GM21825 (cell line): Measurements from ENCODE around the gene INPP4B.

ENCODE experiments used
- ATAC-seq: cut with Tn5 transposase; IDR thresholded peaks from one replicate; pipeline ENCODE4 v1.9.1; 2021; ENCODE audit warnings: mild to moderate bottlenecking, moderate library complexity; ENCODE audit not compliant: unreplicated experiment

Gene INPP4B

DNA sequence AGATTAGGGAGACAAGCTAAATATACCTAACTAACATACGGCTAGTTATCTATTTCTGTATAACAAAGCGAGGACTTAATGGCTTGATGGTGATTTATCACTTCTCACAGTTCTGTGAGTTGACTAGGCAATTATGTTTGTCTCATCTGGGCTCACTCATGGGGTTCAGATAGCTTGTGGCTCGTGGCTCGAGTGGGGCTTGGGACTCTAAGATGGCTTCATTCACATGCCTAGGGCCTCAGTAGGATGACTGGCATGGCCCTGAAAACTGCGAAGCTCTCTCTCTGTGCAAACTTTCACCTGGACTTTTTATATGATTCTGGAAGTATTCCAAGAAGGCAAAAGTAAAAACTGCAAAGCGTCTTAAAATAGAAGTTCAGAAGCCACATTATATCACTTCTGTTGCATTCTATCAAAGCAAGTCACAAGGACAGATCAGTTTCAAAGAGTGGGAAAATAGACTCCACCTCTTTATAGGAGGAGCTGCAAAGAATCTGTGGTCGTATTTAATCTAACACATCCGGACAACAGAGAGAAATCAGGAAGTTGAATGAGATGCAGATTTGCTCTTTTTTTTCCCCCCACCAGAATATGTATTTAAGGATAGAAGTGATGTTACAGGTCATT lies 491.2 kb downstream of the INPP4B start:
- no peak for ATAC-seq

DNA sequence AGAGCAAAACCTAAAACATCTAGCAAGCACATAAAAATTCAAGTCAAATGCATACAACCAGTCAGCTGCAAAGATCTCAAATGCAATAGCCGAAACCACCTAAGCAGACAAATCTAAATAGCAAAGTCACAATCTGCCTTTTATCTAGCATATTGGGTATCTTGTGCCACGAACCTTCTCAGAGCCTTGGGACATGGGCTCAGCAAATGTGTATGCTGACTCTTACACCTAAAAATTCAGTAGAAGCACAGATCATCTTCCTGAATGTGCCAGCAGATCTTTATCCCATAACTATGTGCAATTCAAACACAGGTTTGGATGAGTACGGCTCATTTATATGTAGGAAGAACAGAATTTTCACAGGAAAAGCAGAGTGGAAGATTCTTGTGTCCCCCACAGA lies 492.1 kb downstream of the INPP4B start:
- no peak for ATAC-seq

DNA sequence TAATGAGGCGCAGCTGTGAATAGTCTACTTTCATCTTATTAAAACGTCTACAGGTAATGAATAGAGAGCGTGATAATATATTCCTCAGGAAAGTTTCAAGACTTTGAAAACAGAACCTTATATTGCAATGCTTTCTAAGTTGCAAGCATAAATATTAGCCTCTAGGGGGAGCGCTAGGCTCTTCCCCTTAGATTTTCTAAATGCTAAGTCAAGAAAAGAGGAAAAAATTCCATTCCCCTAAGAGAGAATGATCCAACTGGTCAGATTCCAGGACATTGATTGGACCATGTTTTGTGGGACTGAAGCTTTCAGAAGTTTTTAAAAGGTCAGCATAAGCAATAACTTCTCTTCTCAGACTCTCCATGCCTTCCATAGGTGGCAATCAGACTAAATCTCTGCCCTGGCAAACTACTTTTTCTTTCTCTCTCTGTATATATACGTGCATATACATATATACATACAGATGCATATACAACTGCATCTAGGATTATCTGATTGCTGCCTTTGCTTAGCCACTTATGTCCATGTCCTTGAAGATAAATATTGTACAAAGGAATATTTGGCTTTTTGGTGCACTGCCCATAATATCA lies 492.9 kb downstream of the INPP4B start:
- no peak for ATAC-seq

DNA sequence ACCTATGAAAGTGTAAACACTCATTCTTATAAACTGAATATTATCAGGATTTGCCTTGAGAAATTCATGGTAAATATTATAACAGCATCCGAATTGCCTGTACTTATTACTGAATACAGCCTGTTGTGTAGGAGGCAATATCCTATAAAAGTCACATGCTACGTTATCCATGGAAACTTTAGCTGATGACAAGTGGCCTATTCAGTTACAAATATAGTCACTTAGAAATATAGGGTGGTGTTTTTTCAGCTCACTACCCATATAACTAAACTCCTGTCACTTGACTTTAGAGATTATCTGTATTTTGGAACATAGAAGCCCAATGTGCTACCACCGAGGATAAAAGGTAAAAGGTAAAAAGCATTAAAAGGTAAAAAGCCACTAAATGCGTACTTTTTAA lies 493.4 kb downstream of the INPP4B start:
- ATAC-seq, result no peak

DNA sequence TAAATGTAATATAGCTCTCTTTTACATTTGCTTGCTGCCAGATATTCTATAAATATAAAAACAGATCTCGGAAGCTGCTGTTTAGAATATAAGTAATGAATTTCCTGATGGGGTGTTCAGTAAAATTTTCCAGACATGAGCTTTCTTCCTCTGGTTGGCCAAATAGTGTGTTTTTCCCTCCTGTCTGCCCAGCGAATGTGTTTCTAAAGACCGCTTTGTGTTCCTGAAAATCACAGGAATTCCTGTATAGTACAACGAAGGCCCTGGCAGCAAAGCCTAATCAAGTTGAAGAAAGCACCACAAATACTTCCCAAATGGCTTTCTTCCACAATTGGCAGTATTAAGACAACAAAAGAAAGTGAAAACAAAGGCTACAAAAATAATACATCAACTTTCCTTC lies 494.1 kb downstream of the INPP4B start:
- no peak for ATAC-seq

DNA sequence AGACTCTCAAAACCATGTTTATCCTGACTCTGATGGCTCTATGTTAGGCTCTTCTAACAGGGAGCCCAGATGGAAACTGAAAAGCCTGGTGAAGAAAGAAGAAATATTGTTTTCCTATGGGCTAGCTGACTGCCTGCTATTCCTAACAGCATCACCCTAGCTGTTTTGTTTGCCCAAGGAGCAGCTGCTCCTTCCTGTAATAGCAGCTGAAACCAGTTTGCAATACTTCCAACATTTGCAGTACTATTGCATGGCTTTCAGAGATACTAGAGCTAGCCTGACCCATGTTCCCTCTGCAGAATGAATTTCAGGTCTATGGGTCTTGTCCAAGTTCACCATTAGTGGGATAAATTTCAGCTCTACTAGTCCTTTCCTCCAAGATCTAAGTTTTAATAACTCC lies 495.2 kb downstream of the INPP4B start:
- ATAC-seq, result no peak

DNA sequence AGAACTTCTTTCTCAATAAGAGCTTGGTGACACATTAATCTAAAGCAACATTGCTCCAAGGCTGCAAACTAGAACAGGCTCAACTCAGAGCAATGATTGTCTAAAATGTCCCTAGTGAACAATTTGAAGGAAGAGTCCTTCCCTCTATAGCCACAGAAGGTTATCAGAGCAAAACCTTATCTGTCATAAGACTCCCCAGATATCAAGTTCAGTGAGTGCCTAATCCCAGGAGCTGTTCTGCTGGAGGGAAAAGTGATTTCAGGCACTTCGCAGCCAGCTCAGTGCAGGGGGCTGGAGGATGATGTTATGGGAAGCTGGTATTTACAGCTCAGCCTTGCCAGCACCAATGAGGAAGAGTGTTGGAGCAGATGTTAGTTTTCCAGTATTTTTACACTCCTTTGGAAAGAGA lies 497.5 kb downstream of the INPP4B start:
- no peak for ATAC-seq

DNA sequence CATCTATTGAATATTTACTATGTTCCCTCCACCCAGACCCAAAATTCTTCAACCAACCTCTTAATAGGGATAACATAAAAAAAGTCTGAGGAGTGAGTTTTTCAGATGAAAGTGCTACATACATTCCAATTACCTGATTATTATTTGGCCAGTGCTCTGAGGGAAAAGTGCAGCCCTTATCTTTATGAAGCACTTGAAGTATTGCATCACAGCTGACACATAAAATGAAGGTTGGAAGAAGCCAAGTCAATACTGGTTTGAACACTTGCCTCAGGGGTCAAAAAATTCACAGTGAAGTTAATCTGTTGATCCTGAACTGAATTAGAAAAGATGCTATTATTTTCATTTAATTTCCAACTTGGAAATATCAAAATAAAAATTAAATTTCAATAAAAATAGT lies 498.9 kb downstream of the INPP4B start:
- ATAC-seq, result no peak

DNA sequence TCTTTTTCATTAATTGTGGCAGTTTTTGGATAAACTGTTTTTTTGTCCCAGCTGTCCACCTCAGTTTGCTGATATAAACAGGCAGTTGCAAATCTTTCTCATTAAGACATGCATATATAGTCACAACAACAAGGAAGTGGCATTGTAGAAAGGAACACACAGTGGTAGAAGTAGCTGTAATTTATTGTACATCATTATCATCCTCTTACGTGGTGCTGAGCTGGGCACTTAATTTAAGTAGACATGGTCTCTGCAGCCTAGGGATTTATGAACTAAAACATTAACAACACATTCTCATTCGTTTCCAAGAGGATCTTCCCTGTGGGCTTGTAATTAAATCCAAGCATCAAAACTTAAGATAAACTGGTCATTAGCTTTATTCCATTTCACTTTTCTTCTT lies 500.2 kb downstream of the INPP4B start:
- ATAC-seq, result no peak

DNA sequence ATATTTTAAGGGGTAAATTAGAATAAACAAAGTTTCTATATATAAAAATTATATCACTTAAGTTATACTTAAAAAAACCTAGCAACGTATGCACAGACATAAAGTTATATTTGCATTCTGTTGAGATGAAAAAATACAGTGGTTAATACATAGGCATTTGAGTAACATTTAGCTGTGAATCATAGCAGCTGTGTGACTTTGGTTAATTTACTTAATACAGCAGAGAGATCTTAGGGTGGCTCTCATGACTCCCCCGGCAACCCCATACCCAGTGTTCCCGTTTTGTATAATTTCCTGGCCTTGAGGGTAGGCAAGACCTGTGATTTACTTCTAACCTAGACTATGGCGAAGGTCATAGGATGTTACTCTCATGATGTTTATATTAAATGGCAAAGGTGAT lies 504.8 kb downstream of the INPP4B start:
- no peak for ATAC-seq

DNA sequence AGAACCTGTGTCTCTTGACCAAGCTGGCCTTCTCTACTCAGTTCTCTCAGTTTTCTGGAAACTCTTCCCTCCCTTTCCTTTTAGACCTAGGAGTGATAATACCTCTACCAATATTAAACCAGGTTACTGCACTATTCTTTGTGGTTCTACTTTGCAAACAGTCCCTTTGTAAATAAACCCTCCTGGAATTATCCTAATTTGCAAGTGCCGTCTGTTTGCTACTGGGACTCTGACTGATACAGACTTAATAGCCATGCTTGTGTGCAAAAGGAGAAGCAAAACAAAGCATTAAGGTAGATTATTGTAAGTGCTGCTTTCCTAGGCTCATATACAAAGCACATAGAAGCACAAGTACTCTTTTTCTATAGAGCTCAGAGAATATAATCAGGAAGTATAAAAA lies 507.0 kb downstream of the INPP4B start:
- ATAC-seq, result no peak

DNA sequence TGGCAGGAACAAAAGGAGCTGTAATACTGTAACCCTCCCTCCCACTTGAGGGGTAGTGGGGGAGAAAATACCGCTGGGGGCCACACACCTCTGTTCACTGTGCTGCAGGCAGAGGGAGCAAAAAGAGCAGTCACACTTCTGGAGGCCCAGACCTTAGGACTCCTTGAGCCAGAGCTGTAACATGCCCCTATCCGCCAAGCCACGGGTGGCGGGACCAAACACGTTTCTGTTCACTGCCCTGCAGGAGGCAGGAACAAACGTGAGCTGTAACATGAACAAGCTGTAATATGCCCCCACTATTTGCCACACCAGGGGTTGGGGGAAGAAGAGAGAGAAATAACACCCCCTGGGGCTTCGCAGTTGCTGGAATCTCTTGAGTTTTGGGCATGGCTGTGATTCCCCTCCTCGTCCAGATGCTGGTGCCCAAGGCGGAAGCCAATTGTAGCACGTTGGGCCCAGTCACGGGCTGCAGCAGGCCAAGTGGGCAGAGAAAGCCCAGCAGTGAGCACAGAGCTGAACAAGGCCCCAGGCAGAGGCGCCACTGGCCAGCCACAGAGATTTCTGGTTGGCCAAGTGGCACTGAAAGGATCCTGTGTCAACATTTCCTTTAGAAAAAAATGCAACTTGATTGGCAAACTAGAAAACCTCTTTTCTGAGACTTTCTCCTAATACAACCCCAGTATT lies 509.7 kb downstream of the INPP4B start:
- ATAC-seq, result no peak

DNA sequence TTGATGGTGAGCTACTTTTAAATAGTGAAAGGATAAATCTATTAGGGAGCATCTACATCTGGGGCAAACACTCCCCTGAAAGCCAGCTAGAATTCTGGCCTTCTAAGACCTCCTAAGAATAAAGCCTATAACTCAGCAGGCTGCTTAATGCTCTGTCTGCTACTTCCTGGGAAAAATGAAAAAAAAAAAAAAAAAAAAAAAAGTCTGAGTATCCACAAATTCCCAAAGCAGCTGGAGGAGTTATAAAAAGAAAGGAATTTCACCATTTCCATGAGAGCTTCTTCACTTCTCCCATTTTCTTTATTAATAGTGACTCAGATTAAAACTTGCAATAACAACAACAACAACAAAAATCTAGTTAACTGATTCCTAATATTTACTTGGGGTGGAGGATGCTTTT lies 511.2 kb downstream of the INPP4B start:
- no peak for ATAC-seq

DNA sequence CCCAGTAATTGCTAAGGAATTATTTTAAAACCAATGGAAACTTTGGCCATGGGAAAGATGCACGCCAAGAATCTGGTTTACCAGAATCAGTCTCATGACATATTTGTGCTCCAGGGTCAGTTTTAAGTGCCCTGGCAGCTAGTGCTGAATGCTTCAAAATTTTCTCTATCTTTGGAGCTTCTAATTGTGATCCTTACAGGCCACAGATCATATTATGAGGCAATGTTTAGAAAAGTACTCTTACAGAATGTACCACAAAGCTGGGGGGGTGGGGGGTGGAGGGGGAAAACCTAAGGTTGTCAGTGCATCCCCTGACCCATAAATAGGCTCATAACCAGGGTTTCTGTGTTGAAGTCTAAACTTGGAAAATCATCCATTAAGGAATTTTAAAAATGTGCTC lies 514.5 kb downstream of the INPP4B start:
- no peak for ATAC-seq

DNA sequence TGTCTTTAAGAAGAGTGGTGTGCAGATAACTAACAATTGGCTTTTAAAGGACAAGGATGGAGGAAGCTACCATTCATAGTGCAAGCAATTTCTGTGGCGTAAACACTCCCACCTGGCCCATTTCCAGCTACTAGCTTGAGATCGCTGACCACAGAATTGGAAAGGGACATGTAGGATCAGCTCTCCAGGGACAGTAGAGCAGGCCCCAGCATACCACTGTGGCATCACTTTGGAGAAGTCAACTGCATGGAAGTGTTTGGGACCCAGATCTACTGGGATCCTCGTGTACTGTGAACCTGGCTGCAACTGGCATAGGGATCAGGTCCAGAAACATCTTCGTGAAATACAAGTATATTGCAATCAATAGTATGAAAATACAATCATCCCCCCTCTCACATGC lies 515.0 kb downstream of the INPP4B start:
- no peak for ATAC-seq

DNA sequence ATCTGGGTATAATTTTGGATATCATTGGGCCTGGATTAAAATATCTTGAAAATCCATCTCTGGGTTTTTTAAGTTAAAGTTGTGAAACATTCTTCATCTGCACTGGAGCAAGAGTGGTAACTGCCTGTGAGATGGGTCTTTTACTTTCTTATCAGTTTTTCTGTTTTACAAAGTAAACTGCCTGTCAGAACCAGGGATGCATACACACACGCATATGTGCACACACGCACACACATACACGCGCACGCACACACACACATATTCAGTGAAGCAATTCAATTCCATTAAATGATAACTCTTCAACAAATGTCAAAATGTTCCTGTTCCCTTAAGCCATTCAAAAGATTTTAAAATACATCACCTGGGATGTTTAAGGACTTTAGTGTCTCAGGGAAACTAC lies 515.8 kb downstream of the INPP4B start:
- ATAC-seq, result no peak

DNA sequence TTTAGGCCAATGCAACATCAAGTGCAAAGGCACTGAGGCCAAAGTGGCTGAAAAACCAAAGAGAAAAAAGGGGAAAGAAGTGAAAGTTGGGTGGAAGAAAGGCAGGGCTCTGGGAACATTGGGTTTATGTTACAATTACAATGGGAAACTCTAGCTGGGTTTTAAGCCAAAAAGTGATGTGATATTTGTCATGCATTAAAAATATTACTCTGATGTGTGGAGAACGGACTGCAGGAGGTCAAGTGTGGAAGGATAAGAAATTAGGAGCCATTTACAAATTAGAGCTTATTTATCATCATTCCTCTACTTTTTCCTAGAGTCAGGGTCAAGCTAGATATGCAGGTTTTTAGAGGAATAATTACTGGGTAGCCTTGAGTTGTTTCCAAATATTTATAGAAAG lies 516.8 kb downstream of the INPP4B start:
- no peak for ATAC-seq

DNA sequence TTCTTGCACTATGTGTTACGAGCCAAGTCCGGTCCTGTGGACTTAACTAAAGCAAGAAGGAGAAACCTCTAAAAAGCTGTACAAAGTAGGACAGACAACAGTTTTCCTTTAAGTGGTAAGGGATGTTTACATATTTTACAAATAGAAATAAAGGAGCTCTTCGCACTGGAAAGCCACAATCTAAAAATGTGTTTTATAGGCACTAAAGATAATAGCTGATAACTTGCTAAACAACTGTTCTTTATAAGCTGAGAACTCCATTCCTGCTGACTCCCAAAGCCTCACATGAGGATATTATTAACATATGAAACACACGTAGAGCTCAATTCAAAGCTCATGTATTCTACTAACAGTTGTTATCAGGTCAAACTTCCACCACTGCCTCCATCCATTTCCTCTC lies 519.9 kb downstream of the INPP4B start:
- no peak for ATAC-seq

DNA sequence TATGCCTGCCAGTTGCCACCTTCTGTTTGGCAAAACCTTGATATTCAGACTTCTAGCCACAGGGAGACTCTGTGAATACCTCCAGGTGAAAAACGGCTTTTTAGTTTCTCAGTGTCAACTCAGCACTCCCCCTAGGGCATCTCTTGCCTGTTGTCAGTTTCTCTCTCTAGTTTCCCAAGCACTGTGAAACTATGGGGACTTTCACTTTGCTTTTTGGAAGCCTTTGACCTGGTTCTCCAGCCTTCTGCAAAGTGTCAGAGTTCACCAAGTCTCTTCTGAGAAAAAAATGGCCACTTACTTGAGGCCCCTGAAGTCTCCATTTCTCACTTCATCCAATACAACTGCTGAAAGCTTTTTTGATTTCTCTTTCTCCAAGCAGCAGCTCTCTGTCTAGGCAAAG lies 521.5 kb downstream of the INPP4B start:
- no peak for ATAC-seq

DNA sequence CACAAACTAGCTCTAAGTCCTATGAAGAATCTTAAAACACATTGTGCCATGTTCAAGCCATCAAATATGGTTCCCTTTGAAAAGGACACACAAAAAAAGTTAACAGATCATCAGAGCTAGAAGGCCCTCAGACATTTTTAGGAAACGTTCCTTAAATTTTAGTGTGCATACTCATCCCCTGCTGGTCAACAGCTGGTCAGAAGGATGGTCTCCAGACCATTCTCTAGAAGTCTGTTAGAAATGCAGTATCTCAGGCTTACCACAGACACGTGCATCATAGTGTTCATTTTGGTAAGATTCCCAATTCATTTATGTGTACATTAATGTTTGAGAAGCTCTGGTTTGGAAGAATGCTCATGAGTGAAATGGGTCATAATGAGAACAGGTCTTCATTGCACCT lies 523.1 kb downstream of the INPP4B start:
- ATAC-seq, result no peak

DNA sequence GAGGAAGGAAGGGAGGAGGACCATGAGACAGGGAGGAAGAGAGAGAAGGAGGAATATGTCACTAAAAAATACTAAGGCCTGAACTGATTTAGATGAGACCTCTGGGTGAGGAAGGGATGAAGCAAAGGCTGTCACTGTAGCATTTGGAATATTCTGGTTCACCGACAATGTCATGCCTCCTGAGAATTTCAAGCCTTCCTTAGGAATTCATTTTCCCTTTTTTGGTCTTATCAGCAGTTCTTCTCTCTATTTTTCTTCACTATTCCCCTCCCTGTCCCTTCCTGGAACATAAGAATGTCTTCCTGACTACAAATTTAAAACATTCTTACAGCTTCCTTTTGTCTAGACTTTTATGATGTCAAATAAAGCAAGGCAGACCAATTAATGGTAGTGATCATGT lies 527.8 kb downstream of the INPP4B start:
- no peak for ATAC-seq

DNA sequence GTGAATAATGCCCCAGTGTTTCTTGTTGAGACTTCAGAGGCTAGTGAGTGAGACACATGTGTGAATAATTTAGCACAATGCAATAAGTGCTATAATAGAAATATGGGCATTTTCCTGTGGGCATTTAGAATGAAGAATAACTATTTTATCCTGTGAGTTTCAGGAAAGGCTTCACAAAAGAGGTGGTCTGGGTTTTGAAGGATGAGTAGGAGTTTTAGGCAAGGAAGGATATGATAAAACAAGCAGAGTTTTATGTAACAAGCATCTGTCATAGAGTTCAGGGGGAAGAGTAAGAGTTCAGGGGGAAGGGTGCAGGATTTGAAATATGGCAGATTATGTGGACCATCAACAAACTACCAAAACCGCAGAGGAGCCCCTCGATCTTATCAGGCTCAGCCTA lies 529.2 kb downstream of the INPP4B start:
- no peak for ATAC-seq

DNA sequence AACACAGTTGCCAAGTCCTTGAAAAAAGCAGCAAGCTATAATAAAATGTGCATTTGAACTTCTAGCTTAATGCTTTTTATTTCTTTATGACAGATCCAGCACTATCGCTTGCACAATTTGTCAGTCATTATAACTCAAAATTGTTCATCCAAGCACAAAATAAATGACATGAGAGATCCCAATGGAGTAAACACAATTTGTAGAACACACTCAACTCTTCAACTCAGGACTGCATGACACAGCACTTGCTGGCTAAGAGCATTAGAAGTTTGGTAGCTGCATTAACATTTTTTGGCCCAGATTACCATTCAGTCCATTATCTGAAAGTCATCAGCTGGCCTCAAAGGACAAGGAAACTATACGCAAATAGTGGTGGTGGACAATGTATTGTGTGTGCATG lies 530.1 kb downstream of the INPP4B start:
- no peak for ATAC-seq
